Endothelial cell of umbilical vein (primary cell): ENCODE measurements around the gene ZNF687.

Experiments
- CTCF ChIP-seq, 2 donors: IDR thresholded peaks; 1 replicate in 1 of 2; 2 replicates in 1 of 2; pipeline ENCODE4 v1.5.1; 2011; ENCODE audit warnings: low read length in 2 of 2, mild to moderate bottlenecking in 2 of 2, moderate library complexity in 2 of 2, control low read depth in 1 of 2, inconsistent platforms in 1 of 2, low read depth in 1 of 2; ENCODE audit not compliant: insufficient read depth in 1 of 2; ENCODE audit errors: extremely low read depth in 1 of 2
- EZH2 ChIP-seq: IDR thresholded peaks from 2 replicates; pipeline ENCODE4 v1.6.1; 2012; ENCODE audit warnings: borderline replicate concordance, low read depth, mild to moderate bottlenecking, moderate library complexity, low read length, inconsistent platforms; ENCODE audit not compliant: severe bottlenecking
- MAX ChIP-seq: IDR thresholded peaks from 2 replicates; pipeline ENCODE4 v1.6.1; 2011; ENCODE audit not compliant: insufficient read depth, insufficient read length
- POLR2A ChIP-seq: IDR thresholded peaks from 2 replicates; pipeline ENCODE4 v1.6.1; 2012; ENCODE audit warnings: low read depth, mild to moderate bottlenecking, control low read depth, low read length
- POLR2AphosphoS5 ChIP-seq: IDR thresholded peaks from 2 replicates; pipeline ENCODE4 v1.6.1; 2012; ENCODE audit warnings: low read depth, mild to moderate bottlenecking, control low read depth, low read length, moderate library complexity; ENCODE audit not compliant: insufficient read depth

- no peak for TF ChIP-seq CTCF (IDR thresholded peaks at IDR 0.05; ENCODE audit: extremely low read depth in 1 of 2, insufficient read depth in 1 of 2, low read depth in 1 of 2, low read length in 2 of 2)
- no peak for TF ChIP-seq EZH2
- no peak for TF ChIP-seq POLR2AphosphoS5
- TF ChIP-seq MAX = no peak
- TF ChIP-seq POLR2A = no peak
These were observed 27.8 kb downstream of the ZNF687 start for GRCh38 chr1:151309811-151310323.
